ENCODE data around the gene GTF3A.

DNA sequence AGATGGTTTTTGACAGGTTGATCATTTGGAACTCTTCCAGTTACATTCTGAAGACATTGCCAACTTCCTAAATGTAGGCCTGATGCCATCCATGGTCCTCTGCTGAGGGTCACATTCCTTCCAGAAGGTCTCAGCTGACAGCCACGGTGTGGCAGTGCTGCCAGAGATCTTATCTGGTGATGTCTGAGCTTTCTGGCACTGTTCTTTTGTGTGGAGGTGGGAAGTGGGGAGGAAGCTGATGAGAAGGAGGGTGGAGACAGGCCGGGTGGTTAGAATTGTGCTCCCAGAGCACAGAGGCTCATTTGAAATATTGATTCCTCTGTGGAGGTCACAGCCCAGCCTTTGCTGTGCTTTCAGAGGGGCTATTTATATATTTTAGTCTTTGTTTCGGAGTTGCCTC is 42.1 kb downstream of the GTF3A start:
- TF ChIP-seq GATA2 (IDR thresholded peaks at IDR 0.05; ENCODE audit: low read depth, low read length) = peak; percentile 51; the same call in 1 of the 2 replicates
- TF ChIP-seq GATA3 (IDR thresholded peaks at IDR 0.05; ENCODE audit: low read depth, low read length) = no peak

Data from SH-SY5Y (cell line).